ENCODE data around the gene CLHC1. TPM values are rescaled to one million over a fixed set of nuclear protein-coding genes. Genes with fewer than 3 reads are reported as not detected.

CLHC1 gene
- 40.6 TPM for total RNA-seq

GRCh38 chr2:55232084-55232862 lies at the start of gene CLHC1, which contains the start of gene RPS27A:
CLHC1 (minus strand) TSS chr2:55232293; CDS start chr2:55222411, 9,882 bp downstream.
RPS27A (plus strand) TSS chr2:55232688; CDS start chr2:55232825, 137 bp downstream.

GRCh38 chr2:55268907-55269644 lies 37.0 kb upstream of the CLHC1 start, which contains the start of gene MTIF2:
MTIF2 (minus strand) TSS chr2:55269231; CDS start chr2:55263858, 5,373 bp downstream.

Other genes starting within 250 kb of the CLHC1 start
- 429 TPM for gene RTN4, start 181.8 kb downstream of the CLHC1 start, total RNA-seq
- 930 TPM for gene RPS27A, start 395 bp upstream of the CLHC1 start, total RNA-seq
- 22.8 TPM for gene MTIF2, start 36.9 kb upstream of the CLHC1 start, total RNA-seq
- gene CCDC88A, start 187.6 kb upstream of the CLHC1 start, total RNA-seq: 406 TPM

All from camera-type eye (tissue), 1 donor.